Fibroblast of lung (primary cell): ENCODE data around the gene MMP8.

Experiments used
- CTCF ChIP-seq, 2 donors: IDR thresholded peaks in 1 of 2; conservative IDR thresholded peaks in 1 of 2; 1 replicate in 1 of 2; 2 replicates in 1 of 2; pipeline ENCODE4 v1.5.1; 2011 to 2012; ENCODE audit warnings: low read length in 2 of 2, control low read depth in 1 of 2, inconsistent platforms in 1 of 2, low read depth in 1 of 2, mild to moderate bottlenecking in 1 of 2
- EZH2 ChIP-seq: IDR thresholded peaks from 2 replicates; pipeline ENCODE4 v1.5.1; 2012; ENCODE audit warnings: low read length, control low read depth, mild to moderate bottlenecking; ENCODE audit errors: missing control alignments

DNA sequence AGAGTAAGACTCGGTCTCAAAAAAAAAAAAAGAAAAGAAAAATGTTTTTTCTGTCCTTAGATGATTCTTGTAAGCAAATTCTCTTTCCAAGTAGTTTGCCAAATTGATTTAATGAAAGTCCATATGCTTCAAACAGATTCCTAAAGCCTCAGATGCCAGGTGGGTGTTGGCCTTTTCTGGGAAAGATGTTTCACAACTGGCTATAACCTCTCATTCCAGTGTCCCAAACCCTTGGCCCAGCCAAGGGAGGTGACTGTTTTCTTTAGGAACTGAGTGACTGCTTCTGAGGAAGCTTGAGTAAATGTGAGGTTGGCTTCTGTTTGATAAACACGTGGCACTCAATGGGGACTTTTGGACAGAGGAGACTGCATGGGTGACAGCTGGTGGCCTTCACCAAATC lies 46.7 kb downstream of the MMP8 start:
- no peak for TF ChIP-seq CTCF (conservative IDR thresholded peaks at IDR 0.05 in 1 of 2, IDR thresholded peaks at IDR 0.05 in 1 of 2; ENCODE audit: low read depth in 1 of 2, low read length in 2 of 2)
- TF ChIP-seq EZH2 = no peak
